Stimulated activated CD8-positive, alpha-beta memory T cell treated with anti-CD3 and anti-CD28 coated beads, Interleukin-15, amount 100 ng/mL, for 48 hours (primary cell): ENCODE results near the gene C1orf74.

ENCODE experiments used
- DNase-seq, 2 donors: peaks; one replicate each; pipeline ENCODE4 v3.0.0-alpha.2; 2020; ENCODE audit warnings: low read depth in 2 of 2

Gene C1orf74

DNA sequence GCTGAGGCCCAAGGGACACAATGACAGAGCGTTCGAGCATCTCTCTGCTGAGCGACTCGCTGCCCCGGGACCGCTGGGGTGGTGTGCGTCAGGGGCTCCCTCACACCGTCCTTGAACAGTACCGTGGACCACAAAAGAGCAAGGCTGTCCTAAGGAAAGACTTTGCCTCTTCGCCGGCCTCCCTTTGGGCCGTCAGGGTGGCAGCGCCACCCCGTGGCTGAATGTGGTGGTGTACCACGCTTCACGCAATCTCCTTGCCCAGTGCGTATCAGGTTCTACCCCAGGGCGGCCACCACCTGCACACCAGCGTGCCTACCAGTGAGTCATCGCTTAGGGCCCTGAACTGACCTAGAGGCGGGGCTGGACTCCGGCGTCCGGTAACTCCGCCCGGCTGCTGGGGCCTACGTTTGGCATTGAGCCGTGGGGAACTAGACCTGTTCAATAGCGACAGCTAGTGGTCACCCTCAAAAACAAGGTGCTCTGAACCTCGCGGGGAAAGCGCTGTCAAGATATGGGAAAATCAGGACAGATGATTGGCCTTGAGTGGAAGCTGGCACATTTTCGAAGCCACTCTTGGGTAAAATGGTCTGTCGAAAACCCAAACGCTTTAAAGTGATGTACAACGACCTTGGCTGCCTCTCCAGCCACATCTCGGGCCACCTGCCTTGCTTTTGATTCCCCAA, 36.6 kb downstream of the C1orf74 start:
- DNase-seq, result peak; percentile 87 to 91

DNA sequence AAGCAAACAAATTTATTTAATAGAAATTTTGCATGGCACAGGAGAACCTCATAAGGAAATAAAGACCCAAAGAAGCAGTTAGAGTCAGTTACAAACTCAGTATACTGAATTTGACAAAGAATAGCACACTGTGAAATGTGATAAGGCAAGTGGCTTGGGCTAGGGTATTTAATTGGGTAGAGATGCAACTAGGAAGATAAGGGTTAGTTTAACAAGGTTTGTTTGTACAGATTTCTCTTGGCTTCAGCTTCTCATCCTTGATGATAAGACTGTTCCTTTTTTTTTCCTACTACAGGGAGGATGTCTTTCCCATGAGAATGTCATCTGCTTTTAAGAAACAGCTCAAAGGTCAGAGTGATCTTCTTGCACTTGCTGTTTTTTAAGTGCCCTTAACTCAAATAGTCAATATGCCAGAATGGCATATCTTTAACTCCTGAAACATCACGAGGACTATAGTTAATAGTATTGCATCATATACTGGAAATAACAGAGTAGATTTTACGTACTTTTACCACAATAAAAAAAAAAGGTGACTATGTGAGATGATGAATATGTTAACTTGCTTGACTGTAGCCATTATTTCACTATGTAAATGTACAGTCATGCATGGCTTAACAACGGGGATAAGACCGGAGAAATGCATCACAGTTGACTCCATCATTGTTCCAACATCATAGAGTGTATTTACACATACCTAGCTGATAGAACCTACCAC, 37.8 kb downstream of the C1orf74 start:
- DNase-seq, result no peak

DNA sequence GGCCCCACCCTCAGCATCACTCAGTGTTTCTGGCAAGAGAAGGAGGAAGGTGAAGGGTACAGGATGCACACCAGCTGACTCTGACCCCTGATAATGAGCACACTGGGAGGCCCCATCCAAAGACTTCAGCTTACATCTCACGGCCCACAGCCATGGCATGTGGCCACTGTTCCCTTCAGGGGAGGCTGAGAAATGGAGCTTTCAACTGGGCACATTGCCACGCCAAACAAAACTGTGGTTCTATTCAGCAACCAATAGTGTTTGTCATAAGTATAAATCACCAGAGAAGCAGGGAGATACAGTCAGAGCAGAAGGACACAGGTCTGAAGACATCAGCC, 41.2 kb downstream of the C1orf74 start:
- DNase-seq, result no peak

DNA sequence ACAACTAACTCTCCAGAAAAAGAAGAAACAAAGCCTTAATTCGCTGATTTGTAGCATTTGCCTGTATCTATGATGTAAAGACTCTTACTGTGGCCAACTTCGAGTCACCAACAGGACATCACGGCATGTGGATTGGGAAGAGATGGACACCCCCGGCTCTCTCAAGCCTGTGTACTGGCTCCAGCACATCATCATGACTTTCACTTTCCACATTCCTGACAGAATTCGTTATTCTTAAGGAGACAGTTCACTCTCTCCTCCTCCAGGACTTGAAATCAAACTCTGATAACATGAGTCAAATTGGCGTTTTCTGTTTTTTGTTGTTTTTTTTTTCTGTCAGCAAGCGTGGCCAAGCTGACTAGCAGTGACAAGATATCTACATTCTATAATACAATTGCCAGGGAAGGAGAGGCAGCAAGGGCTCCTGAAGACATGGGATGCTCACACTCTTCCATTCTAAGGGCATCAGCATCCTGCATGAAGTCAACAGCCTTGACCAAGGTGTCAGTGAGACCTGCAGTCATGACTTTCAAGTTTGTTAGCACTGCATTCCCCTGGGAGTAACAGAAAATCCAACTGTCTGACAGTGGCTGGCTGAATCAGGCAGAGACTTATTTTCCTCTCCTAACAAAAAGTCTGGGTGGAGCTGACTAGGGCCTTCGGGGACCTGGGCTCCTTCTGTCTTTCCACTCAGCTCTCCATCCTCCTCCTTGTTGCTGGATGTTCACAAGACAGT, 41.8 kb downstream of the C1orf74 start:
- DNase-seq, result no peak

DNA sequence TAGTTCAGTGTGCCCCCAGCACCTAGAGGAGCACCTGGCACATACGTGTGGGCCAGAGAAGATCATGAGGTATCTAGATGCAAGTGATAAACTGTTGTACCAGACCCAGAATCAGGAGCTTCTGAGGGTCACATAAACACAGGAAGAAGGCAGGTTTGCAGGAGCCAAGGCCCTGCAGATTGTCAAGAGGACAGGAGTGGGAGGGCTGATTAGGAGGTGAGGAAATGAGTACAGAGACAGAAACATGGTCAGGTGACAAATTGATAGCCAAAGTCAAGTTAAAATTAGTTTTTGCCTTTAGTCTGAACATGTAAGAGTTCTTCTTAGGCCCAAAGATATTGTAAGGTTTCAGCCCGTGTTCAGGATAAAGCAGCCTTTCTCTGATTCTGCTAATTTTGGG, 42.5 kb downstream of the C1orf74 start:
- no peak for DNase-seq

DNA sequence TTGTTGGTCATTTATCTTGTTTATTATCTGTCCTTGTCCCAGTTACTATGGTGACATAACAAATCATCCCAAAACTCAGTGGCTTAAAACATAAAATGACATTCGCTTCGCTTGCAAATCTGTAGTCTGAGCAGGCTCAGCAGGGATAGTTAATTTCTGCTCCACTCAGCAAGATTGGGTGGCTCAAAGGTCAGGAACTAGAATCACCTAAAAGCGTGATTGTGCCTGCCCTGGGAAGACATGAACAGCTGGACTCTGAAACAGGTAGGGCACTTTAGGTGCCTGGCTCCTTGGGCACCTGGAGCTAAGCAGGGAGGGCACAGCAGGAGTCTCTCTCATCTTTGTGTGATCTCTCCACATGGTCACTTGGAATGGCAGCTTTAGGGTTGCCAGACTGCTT, 43.2 kb downstream of the C1orf74 start:
- DNase-seq, result no peak

DNA sequence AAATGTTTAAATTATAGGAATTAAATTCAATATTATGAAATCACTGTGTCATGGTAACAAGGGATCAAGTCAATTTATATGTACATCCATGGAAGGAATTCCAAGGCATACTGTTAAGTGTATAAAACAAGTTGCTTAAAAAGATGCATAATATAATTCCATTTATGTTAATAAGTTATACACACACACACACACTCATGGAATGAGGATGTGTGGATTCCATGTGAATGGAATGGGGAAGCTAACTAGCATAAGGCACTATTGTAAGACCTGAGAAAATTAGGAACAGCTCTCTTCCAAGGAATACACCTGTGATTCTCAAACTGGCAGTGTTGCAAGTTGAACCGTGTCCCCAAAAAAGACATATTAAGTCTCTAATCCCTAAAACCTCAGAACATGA, 46.1 kb downstream of the C1orf74 start:
- DNase-seq, result no peak

DNA sequence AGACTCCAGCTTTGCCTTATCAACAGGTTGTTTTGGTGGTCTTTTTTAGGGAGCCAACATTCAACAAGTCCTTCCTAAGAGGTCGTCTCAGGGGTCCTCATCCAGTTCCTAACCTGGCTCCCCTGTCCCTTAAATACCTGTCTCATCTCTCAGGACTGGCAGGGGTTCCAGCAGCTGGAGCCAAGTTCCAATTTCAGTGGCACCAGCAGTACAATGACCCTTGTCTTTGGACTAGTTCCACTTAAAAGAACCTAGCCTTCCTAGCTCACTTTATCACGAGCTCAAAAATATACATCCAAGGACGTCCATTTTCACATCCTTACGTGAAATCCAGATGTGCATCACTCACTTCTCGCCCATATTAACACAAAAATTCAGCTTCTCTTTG, 47.2 kb downstream of the C1orf74 start:
- DNase-seq, result no peak

DNA sequence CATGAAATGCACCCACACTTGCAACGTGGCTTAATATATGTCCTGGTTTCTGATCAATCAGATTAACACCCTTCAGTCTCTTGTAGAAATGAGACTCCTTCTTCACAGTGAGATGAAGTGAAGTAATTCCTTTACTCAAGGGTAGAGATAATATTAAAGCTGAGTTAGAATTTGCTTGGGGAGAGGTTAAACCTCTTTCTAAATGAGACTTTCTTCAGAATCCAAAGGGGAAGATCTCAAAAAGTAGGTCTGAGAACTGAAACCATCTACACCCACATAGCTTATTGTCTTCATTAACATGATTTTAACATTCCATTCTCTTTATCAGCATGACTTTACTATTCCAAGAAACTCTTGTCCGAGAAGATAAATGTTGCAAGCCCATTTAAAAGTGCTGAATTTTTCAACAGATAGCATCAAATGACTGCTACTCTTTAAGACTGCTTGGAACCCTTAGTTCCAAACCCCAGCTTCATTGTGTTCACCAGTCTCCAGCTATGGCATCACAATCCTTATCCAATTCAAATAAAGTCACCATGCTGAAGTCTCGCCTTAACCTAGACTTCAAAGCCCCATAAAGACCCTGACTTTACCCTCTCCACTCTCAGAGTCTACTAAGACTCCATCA, 47.8 kb downstream of the C1orf74 start:
- DNase-seq, result no peak

DNA sequence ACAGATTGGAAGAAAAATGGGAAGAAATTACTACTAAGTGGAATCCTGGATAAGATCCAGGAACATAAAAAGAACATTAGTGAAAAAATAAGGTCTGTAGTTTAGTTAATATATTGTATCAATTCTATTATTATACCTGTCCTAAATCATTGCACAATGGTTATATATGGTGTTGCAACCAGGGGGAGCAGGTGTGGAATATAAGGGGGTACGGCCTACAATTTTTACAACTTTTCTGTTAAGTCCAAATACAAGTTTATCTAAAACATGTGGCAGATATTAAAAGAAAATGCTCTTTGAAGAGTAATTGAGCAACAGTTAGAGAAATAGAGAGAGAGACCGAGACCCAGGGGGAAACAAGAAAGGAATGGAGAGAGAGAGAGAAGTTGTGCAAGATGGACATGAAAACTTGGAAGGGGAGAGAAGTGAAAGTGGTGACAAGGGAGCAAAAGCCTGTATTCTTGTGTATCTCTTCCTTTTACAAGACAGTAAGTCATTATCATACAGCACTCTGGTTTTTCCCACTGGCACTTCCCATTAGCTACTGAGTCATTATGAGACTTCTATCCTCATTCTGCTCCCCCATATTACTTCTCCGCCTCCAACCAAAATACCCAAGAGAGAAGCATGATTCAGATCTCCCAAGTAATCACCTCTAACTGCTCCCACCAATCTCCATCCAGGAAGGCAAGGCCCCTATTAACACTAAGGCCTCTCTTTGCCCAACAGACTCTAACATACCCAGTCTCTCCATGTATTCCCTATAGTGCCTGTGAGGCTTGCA, 50.8 kb downstream of the C1orf74 start:
- DNase-seq, result no peak

DNA sequence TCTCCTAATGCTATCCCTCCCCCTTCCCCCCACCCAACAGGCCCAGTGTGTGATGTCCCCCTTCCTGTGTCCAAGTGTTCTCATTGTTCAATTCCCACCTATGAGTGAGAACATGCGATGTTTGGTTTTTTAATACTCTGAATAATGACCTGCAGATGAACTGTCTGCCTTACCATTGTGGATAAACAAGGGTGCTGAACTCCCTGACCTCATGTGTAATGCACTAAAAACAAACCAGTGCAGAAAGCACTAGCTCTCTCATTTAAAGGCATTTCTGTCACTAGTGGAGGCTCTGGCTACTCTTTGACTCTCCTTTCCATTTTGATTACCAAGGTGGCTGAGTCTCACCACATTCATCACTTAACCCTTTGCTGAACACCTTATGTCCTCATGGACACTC, 51.6 kb downstream of the C1orf74 start:
- no peak for DNase-seq

DNA sequence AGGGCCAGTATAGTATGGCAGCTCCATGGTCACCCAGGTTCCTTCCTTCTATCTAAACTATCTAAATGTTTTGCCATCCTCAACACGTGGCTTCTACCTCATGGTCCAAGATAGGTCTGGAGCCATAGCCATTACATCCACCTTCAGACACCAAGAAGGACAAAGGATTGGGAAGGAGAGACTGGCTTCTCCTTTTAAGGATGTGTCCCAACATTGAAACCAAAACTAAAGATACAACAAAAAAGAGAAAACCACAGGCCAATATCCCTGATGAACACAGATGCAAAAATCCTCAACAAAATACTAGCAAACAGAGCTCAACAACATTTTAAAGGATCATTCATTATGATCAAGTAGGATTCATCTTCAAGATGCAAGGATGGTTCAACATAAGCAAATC, 54.9 kb downstream of the C1orf74 start:
- DNase-seq, result no peak
